Suprapubic skin (tissue), 4 donors: Measurements from ENCODE around the gene IL17A. TPM values are rescaled to one million over a fixed set of nuclear protein-coding genes. Genes with fewer than 3 reads are reported as not detected.

ENCODE experiments used
- DNase-seq, 2 donors: peaks; one replicate each; pipeline ENCODE4 v3.0.0-alpha.2; 2019; ENCODE audit warnings: low spot score in 2 of 2
- H3K27ac ChIP-seq: fragments of 200-600 bp; sonication (generic); one replicate; pipeline ENCODE4 v1.5.1; 2019
- H3K27me3 ChIP-seq: fragments of 200-600 bp; sonication (generic); one replicate; pipeline ENCODE4 v1.5.1; 2019
- H3K36me3 ChIP-seq: fragments of 200-600 bp; sonication (generic); one replicate; pipeline ENCODE4 v1.5.1; 2019
- H3K4me1 ChIP-seq: fragments of 200-600 bp; sonication (generic); one replicate; pipeline ENCODE4 v1.5.1; 2019
- H3K4me3 ChIP-seq: fragments of 200-600 bp; sonication (generic); one replicate; pipeline ENCODE4 v1.5.1; 2019; ENCODE audit warnings: mild to moderate bottlenecking
- H3K9me3 ChIP-seq: fragments of 200-600 bp; sonication (generic); one replicate; pipeline ENCODE4 v1.5.1; 2019
- CTCF ChIP-seq, 2 donors: fragments of 200-600 bp in 1 of 2; fragments of 450-650 bp in 1 of 2; sonication (generic) in 1 of 2; IDR thresholded peaks; one replicate each; pipeline ENCODE4 v1.5.1; 2016 to 2019; ENCODE audit warnings: antibody characterized with exemption in 2 of 2, mild to moderate bottlenecking in 1 of 2, moderate library complexity in 1 of 2
- EP300 ChIP-seq: sonication (generic); formaldehyde crosslinking; IDR thresholded peaks from one replicate; pipeline ENCODE4 v1.6.1; 2017; ENCODE audit warnings: antibody characterized with exemption
- POLR2A ChIP-seq, 2 donors: fragments of 450-650 bp; IDR thresholded peaks; one replicate each; pipeline ENCODE4 v1.6.1; 2017; ENCODE audit warnings: antibody characterized with exemption in 2 of 2, mild to moderate bottlenecking in 2 of 2, moderate library complexity in 2 of 2
- POLR2AphosphoS5 ChIP-seq, 3 donors: sonication (generic); formaldehyde crosslinking; IDR thresholded peaks; one replicate each; pipeline ENCODE4 v1.6.1; 2017; ENCODE audit warnings: antibody characterized with exemption in 3 of 3
- WGBS: methylation state at CpG from one replicate; pipeline ENCODE4 v1.1.5; 2018; 5-methylcytosine and 5-hydroxymethylcytosine counted together
- total RNA-seq, 4 donors: library from RNA; depleted of rRNA; stranded (reverse); fragments of >200 nt; gene quantifications; one replicate each; pipeline ENCODE4 v1.1.0, GENCODE V29; 2016

IL17A gene
- total RNA-seq, 4 donors from 2014 or later = not detected

GRCh38 chr6:52180787-52181558, 5.2 kb upstream of the IL17A start:
- no peaks in the 10 kb centered on the region for H3K36me3 ChIP-seq
- no peak overlapping the region for H3K4me3 ChIP-seq
- DNase-seq = no peak
- 63% methylated on average over 5 of the region's 5 CpGs for WGBS
- no peaks in the 10 kb centered on the region for H3K9me3 ChIP-seq
- no peaks in the 10 kb centered on the region for H3K4me1 ChIP-seq
- H3K27me3 ChIP-seq = no peaks in the 10 kb centered on the region
- no peak for TF ChIP-seq POLR2A (IDR thresholded peaks at IDR 0.05)
- no peak for TF ChIP-seq POLR2AphosphoS5 (IDR thresholded peaks at IDR 0.05)
- no peak for TF ChIP-seq EP300
- no peak for TF ChIP-seq CTCF (IDR thresholded peaks at IDR 0.05)
- H3K27ac ChIP-seq = no peak overlapping the region

- no peaks in the 10 kb centered on the region for H3K4me1 ChIP-seq
- WGBS = 6% methylated on average over 3 of the region's 3 CpGs
- no peak overlapping the region for H3K4me3 ChIP-seq
- DNase-seq = no peak
- TF ChIP-seq POLR2A (IDR thresholded peaks at IDR 0.05) = no peak
- TF ChIP-seq POLR2AphosphoS5 (IDR thresholded peaks at IDR 0.05) = no peak
- no peak for TF ChIP-seq CTCF (IDR thresholded peaks at IDR 0.05)
- no peak for TF ChIP-seq EP300
- H3K36me3 ChIP-seq = no peaks in the 10 kb centered on the region
- H3K9me3 ChIP-seq = no peaks in the 10 kb centered on the region
- no peaks in the 10 kb centered on the region for H3K27me3 ChIP-seq
- H3K27ac ChIP-seq = no peak overlapping the region
Measured at GRCh38 chr6:52183131-52183713, 3.0 kb upstream of the IL17A start.

DNA sequence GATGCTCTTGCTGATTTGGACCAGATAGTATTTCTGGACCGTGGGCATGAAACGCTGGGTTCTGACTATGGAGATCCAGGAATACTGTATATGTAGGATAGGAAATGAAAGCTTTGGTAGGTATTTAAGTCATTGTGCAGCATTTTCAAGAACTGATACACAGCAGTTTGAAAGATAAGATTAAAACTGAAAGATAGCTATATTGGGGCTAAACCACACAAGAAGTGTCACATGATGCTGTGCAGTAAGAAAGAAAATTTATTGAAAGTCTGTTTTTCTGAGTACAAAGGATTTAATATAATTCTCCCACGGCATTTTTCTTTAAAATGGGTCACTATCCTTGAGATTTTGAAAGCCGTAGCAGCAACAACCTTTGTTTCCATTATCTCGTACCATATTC, 305 bp downstream of the IL17A start:
- no peak for DNase-seq
- Histone ChIP-seq H3K4me3 (no peak overlapping the region), H3K36me3 (no peaks in the 10 kb centered on the region), H3K27me3 (no peaks in the 10 kb centered on the region), H3K9me3 (no peaks in the 10 kb centered on the region), H3K4me1 (no peaks in the 10 kb centered on the region), H3K27ac (no peak overlapping the region)
- TF ChIP-seq POLR2A (IDR thresholded peaks at IDR 0.05) (no peak), CTCF (IDR thresholded peaks at IDR 0.05) (no peak), EP300 (no peak), POLR2AphosphoS5 (IDR thresholded peaks at IDR 0.05) (no peak)
- 86% methylated on average over 5 of the region's 5 CpGs for WGBS

- no peak overlapping the region for H3K4me3 ChIP-seq
- WGBS = 93% methylated on average over 1 of the region's 1 CpG
- no peaks in the 10 kb centered on the region for H3K4me1 ChIP-seq
- TF ChIP-seq CTCF (IDR thresholded peaks at IDR 0.05) (no peak), EP300 (no peak), POLR2AphosphoS5 (IDR thresholded peaks at IDR 0.05) (no peak), POLR2A (IDR thresholded peaks at IDR 0.05) (no peak)
- H3K36me3 ChIP-seq = no peaks in the 10 kb centered on the region
- no peaks in the 10 kb centered on the region for H3K9me3 ChIP-seq
- no peak for DNase-seq
- H3K27me3 ChIP-seq = no peaks in the 10 kb centered on the region
- no peak overlapping the region for H3K27ac ChIP-seq
Measured at GRCh38 chr6:52187098-52187497, 923 bp downstream of the IL17A start.

GRCh38 chr6:52189974-52190373, 3.8 kb downstream of the IL17A start:
- no peaks in the 10 kb centered on the region for H3K36me3 ChIP-seq
- DNase-seq = no peak
- no peaks in the 10 kb centered on the region for H3K27me3 ChIP-seq
- H3K27ac ChIP-seq = no peak overlapping the region
- H3K9me3 ChIP-seq = no peaks in the 10 kb centered on the region
- TF ChIP-seq POLR2AphosphoS5 (IDR thresholded peaks at IDR 0.05) = no peak
- TF ChIP-seq EP300 = no peak
- TF ChIP-seq CTCF (IDR thresholded peaks at IDR 0.05) = no peak
- no peak for TF ChIP-seq POLR2A (IDR thresholded peaks at IDR 0.05)
- H3K4me1 ChIP-seq = no peaks in the 10 kb centered on the region
- no peak overlapping the region for H3K4me3 ChIP-seq
- 75% methylated on average over 2 of the region's 2 CpGs for WGBS
